ENCODE measurements around the gene GCK.

GCK gene

DNA sequence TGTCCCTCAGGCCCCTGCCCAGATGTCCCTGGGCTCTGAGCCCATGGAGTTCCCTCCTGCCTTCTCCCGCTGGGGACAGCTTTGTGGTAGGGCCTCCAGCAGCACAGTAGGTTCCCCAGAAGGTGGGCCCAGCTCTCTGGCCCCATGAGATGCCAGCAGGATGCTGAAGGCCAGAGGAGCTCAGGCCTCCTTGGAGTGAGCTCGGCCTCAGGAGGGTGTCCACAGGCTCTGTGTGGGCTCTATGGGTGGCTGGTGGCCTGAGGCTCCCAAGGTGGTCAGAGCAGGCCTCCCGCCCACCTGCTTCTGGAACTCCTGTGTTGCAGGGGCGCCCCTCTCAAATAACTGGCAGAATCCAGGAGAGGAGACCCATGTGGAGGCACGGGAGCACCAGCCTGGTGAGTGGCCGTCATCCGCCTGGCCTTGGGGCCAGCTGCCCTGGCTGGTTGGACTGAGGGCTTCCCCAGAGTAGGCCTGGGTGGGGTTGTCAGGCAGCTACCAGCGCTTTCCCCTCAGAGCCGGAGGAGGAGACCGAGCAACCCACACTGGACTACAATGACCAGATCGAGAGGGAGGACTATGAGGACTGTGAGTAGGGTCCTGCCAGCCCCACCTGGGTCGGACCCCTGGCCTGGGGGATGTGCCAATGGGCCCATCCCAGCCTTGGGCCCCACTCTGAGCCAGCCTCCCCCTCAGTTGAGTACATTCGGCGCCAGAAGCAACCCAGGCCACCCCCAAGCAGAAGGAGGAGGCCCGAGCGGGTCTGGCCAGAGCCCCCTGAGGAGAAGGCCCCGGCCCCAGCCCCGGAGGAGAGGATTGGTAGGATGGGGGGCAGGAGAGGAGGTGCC, 81.9 kb downstream of the GCK start:
- no peak overlapping the region for H3K4me3 Mint-ChIP-seq
- peak overlapping the region in 1 of 2 donors; percentile 74 for H3K27ac Mint-ChIP-seq
- H3K4me1 Mint-ChIP-seq, result peaks cover 36% of the 10 kb centered on the region
- no peak for ATAC-seq
- H3K9me3 Mint-ChIP-seq, result no peaks in the 10 kb centered on the region
- no peak for DNase-seq
- peaks cover 13% of the 10 kb centered on the region for H3K27me3 Mint-ChIP-seq

- no peak for ATAC-seq
- Mint-ChIP-seq H3K4me3 (peak overlapping the region in 1 of 2 donors; percentile 79), H3K9me3 (no peaks in the 10 kb centered on the region), H3K4me1 (peaks cover 38% of the 10 kb centered on the region), H3K27ac (peak overlapping the region in 1 of 2 donors; percentile 27), H3K27me3 (peaks cover 16% of the 10 kb centered on the region)
- no peak for DNase-seq
These were observed 82.8 kb downstream of the GCK start for GRCh38 chr7:44106311-44107065.

DNA sequence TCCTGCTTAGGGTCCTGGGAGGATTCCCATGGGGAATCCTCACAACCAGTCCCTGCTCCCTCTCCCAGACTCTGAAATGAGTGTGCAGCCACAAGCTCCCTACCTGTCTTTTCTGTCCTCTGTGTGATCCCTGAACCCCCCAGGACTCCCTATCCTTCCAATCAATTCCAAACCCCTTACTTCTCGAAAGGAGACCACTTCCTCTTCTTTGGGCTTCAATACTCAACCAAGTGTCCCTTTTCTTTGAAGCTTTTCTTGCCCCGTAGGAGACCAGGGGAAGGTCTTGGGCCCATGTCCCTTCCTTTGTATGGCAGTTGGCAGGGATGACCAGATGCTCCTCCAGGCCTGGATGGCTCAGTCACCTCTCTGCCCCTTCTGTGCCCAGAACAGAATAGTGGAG, 83.4 kb downstream of the GCK start:
- peaks cover 16% of the 10 kb centered on the region for H3K27me3 Mint-ChIP-seq
- H3K9me3 Mint-ChIP-seq, result no peaks in the 10 kb centered on the region
- ATAC-seq, result no peak
- DNase-seq, result no peak
- peak overlapping the region; percentile 69 to 90 for H3K27ac Mint-ChIP-seq
- H3K4me1 Mint-ChIP-seq, result peaks cover 38% of the 10 kb centered on the region
- H3K4me3 Mint-ChIP-seq, result peak overlapping the region; percentile 77 to 79

DNA sequence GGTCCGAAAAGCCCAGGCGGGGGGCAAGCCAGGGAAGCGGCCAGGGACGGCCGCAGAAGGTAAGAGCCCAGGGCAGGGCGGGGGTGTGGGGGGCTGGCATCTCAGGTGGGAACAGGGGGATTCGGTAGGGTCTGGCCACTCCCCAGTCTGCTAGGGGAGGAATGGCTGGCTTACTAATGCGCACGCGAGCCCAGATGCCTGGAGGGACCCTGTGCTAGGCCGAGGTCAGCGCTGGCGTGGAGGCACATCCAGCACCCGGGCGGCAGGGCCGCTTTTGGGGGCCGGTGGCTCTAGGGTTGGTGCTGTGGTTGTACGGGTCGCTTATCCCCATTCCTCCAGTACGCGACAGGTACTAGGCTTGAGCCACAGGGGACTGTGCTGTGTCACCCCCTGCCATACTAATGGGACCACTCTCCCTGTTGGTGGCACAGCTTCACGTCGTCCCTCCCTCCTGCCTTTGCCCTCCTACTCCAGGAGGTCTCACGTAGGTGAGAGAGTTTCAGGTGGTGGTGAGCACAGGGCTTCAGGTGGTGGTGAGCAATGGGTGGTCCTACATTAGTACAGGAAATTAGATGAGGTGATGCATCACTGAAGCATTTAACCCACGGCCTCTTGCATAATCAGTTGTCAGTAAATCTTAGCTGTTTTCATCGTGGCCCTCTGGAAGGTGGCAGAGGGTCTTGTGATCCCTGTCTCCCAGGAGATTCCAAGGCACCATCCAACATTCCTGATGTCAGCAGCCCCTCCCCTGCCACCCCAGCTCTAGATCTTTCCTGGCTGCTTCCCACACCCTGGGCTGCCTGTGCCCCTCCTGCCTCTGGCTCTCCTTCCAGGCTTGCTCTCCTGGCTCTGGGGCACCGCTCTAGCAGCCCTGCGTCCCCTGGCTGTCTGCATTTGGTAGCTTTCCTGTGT, 84.1 kb downstream of the GCK start:
- H3K4me1 Mint-ChIP-seq, result peaks cover 38% of the 10 kb centered on the region

GRCh38 chr7:44103923-44104859, 85.0 kb downstream of the GCK start, which contains the start of gene AEBP1:
TSS of gene AEBP1 (plus strand) at chr7:44104345. CDS start at chr7:44104666, 321 bp downstream.
- peak within 1 kb of the TSS; percentile 72 to 74 for H3K27ac Mint-ChIP-seq
- no peaks in the 10 kb centered on the region for H3K9me3 Mint-ChIP-seq
- DNase-seq (peak; percentile 55 to 58), ATAC-seq (peak; percentile 81)
- peak within 1 kb of the TSS; percentile 77 to 79 for H3K4me3 Mint-ChIP-seq
- peaks cover 16% of the 10 kb centered on the region for H3K27me3 Mint-ChIP-seq
- H3K4me1 Mint-ChIP-seq, result peaks cover 38% of the 10 kb centered on the region

More for the DNA sequence above, 84.1 kb downstream of the GCK start:
- DNase-seq (peak in 1 of 2 donors; percentile 27), ATAC-seq (peak; percentile 41)
- Mint-ChIP-seq H3K9me3 (no peaks in the 10 kb centered on the region), H3K27me3 (peaks cover 16% of the 10 kb centered on the region), H3K27ac (peak overlapping the region; percentile 74 to 90), H3K4me3 (peak overlapping the region; percentile 77 to 79)

DNA sequence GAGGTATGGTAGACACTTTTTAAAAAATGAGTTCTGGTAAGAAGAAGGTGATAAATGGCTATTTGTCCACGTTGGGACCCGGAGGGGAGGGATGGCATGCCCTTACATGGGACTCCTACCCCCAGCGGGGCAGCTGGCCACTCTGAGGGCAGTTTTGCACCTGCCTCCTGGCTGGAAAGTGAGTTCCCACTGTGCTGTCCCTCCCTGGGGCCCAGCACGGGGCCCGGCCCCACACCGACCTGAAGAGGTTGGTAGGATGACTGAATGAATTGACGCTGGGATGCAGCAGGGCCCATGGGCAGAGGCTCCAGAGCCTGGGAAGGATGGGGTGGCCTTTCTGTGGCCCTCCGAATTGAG, 85.7 kb downstream of the GCK start:
- no peak for DNase-seq
- Mint-ChIP-seq H3K27me3 (peaks cover 16% of the 10 kb centered on the region), H3K9me3 (no peaks in the 10 kb centered on the region), H3K27ac (peak overlapping the region; percentile 66 to 72), H3K4me1 (peaks cover 40% of the 10 kb centered on the region), H3K4me3 (peak overlapping the region; percentile 67 to 71)
- peak; percentile 1 for ATAC-seq

- Mint-ChIP-seq H3K4me3 (peak overlapping the region; percentile 67 to 71), H3K27ac (peak overlapping the region in 1 of 2 donors; percentile 66), H3K27me3 (peaks cover 16% of the 10 kb centered on the region), H3K9me3 (no peaks in the 10 kb centered on the region), H3K4me1 (peaks cover 43% of the 10 kb centered on the region)
- ATAC-seq, result no peak
- no peak for DNase-seq
These were observed 86.2 kb downstream of the GCK start for GRCh38 chr7:44102846-44103565.

GRCh38 chr7:44101966-44102845, 87.0 kb downstream of the GCK start:
- ATAC-seq (no peak), DNase-seq (no peak)
- no peak overlapping the region for H3K4me3 Mint-ChIP-seq
- H3K4me1 Mint-ChIP-seq, result peaks cover 47% of the 10 kb centered on the region
- peaks cover 16% of the 10 kb centered on the region for H3K27me3 Mint-ChIP-seq
- H3K27ac Mint-ChIP-seq, result no peak overlapping the region
- no peaks in the 10 kb centered on the region for H3K9me3 Mint-ChIP-seq

DNA sequence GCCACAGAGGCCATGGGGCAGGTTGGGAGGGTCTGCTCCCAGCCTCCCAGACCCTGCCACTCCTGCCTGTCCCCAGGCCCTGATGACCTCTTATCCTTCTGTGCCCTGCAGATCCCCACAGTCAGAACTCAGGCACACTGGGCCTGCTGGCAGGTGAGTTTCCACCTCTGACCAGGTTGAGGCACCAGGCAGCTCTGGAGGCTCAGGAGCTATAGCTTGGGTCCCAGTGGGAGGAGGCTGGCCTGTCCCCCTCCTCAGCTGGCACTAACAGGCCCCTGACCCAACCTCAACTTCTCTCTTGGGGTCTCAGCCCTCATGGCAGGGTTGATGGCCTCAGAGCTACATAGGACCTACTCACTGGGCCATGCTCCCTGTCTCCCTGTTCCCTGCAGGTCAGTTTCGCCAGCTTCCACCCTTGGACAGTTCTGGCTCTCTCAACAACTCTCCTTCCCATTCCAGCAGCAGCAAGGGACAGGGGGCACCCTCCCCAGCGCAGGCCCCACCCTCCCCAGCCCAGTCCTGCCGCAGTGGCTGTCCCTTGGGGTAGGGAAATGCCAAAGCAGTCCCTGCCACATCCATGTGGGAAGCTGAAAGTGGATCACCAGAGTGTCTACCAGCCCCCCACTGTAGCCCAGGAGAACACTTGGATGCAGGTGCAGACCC, 87.8 kb downstream of the GCK start:
- Mint-ChIP-seq H3K27me3 (peaks cover 16% of the 10 kb centered on the region), H3K27ac (no peak overlapping the region), H3K4me1 (peaks cover 48% of the 10 kb centered on the region), H3K9me3 (no peaks in the 10 kb centered on the region), H3K4me3 (no peak overlapping the region)
- ATAC-seq (no peak), DNase-seq (no peak)

DNA sequence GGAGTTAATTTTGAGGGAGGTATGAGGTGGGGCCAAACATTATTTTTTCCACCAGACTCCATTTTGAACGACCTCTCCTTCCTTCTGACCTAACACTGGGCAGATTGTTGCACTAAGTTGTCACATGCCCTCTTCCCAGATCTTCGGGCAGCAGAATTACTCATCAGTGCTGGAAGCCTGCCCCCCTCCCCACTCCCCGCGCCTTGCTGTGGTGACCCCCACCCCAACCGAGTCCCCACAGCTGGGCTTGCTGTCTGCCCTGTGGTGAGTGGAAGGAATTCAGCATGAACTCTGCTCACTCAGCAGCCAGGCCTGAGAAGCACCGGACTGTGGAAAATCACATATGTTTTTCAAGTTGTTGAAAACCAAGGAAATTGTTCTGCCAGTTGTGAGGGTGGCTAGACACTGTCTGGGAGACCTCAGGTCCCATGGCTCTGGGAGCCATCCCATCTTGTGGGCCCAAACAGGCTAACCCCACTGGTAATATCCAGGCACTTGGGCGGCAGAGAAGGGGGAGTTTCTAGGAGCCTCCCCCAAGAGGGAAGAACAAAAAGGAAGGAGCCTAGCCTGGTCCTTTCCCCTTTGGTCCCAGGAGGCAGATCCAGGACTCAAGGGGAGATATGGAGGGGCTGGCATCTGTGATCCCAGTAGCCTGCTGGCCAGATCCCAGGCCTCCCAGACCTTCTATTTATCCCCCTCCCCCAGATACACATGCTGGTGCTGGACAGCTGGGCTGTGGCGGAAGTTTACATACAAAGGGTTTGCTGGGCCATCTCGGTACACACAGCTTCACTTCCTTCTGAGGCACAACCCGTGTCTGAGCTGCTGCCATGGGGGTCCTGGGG, 88.6 kb downstream of the GCK start:
- Mint-ChIP-seq H3K27me3 (peaks cover 16% of the 10 kb centered on the region), H3K27ac (no peak overlapping the region), H3K9me3 (no peaks in the 10 kb centered on the region), H3K4me3 (no peak overlapping the region), H3K4me1 (peaks cover 45% of the 10 kb centered on the region)
- ATAC-seq (no peak), DNase-seq (no peak)

DNA sequence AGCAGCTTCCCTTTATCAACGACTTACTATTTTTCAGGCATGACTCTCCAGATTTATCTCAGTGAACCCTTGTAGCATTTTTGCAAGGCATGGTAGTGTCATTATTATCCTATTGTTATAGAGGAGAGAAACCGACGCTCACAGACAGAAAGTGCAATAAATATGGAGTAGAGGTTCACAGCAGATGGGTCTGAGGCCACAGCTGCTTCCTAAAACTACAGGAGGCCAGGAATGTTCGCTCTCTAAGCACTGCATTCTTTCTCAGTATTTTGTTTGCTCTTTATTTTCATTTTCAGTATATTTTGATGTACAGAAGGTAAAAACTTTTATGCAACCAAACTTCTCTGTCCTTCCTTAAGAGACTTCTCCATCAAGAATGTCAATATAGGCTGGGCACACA, 89.6 kb downstream of the GCK start:
- Mint-ChIP-seq H3K9me3 (no peaks in the 10 kb centered on the region), H3K27ac (no peak overlapping the region), H3K27me3 (peaks cover 16% of the 10 kb centered on the region), H3K4me3 (no peak overlapping the region), H3K4me1 (peaks cover 40% of the 10 kb centered on the region)
- no peak for DNase-seq
- no peak for ATAC-seq
